GM21825 (cell line): ENCODE data around the gene TALDO1.

Experiments used
- ATAC-seq: cut with Tn5 transposase; IDR thresholded peaks from one replicate; pipeline ENCODE4 v1.9.1; 2021; ENCODE audit warnings: mild to moderate bottlenecking, moderate library complexity; ENCODE audit not compliant: unreplicated experiment

TALDO1 gene

GRCh38 chr11:786235-787083 is 39.2 kb downstream of the TALDO1 start:
- ATAC-seq: no peak

- no peak for ATAC-seq
Observed at GRCh38 chr11:787084-787675, 39.9 kb downstream of the TALDO1 start.

- no peak for ATAC-seq
Observed at GRCh38 chr11:788009-788640, 40.9 kb downstream of the TALDO1 start.

GRCh38 chr11:788953-789940 is 42.0 kb downstream of the TALDO1 start:
- no peak for ATAC-seq

- ATAC-seq: no peak
Observed at GRCh38 chr11:789943-790342, 42.7 kb downstream of the TALDO1 start, which contains the start of gene CEND1. Gene CEND1, minus strand, starts transcription at chr11:790090. Its CDS starts 1,514 bp downstream, at chr11:788576.

- ATAC-seq: no peak
Observed at GRCh38 chr11:790721-791564, 43.7 kb downstream of the TALDO1 start.

GRCh38 chr11:791658-792534 is 44.6 kb downstream of the TALDO1 start:
- ATAC-seq: no peak

- ATAC-seq: no peak
Observed at GRCh38 chr11:792535-792821, 45.2 kb downstream of the TALDO1 start.

GRCh38 chr11:792873-793272 is 45.6 kb downstream of the TALDO1 start:
- ATAC-seq: no peak

- ATAC-seq: no peak
Observed at GRCh38 chr11:793556-793955, 46.3 kb downstream of the TALDO1 start.

- no peak for ATAC-seq
Observed at GRCh38 chr11:794013-794765, 46.9 kb downstream of the TALDO1 start.

- ATAC-seq: no peak
Observed at GRCh38 chr11:794766-795633, 47.7 kb downstream of the TALDO1 start.

GRCh38 chr11:795634-796564 is 48.6 kb downstream of the TALDO1 start:
- peak; percentile 31 for ATAC-seq

GRCh38 chr11:796565-797295 is 49.5 kb downstream of the TALDO1 start:
- peak; percentile 0 for ATAC-seq

- peak; percentile 32 for ATAC-seq
Observed at GRCh38 chr11:797296-798092, 50.2 kb downstream of the TALDO1 start.
